Suprapubic skin (tissue), 4 donors: ENCODE data around the gene UGT2B17. TPM values are rescaled to one million over a fixed set of nuclear protein-coding genes. Genes with fewer than 3 reads are reported as not detected.

Source experiments
- DNase-seq, 2 donors: peaks; one replicate each; pipeline ENCODE4 v3.0.0-alpha.2; 2019; ENCODE audit warnings: low spot score in 2 of 2
- H3K27ac ChIP-seq: fragments of 200-600 bp; sonication (generic); one replicate; pipeline ENCODE4 v1.5.1; 2019
- H3K27me3 ChIP-seq: fragments of 200-600 bp; sonication (generic); one replicate; pipeline ENCODE4 v1.5.1; 2019
- H3K36me3 ChIP-seq: fragments of 200-600 bp; sonication (generic); one replicate; pipeline ENCODE4 v1.5.1; 2019
- H3K4me1 ChIP-seq: fragments of 200-600 bp; sonication (generic); one replicate; pipeline ENCODE4 v1.5.1; 2019
- H3K4me3 ChIP-seq: fragments of 200-600 bp; sonication (generic); one replicate; pipeline ENCODE4 v1.5.1; 2019; ENCODE audit warnings: mild to moderate bottlenecking
- H3K9me3 ChIP-seq: fragments of 200-600 bp; sonication (generic); one replicate; pipeline ENCODE4 v1.5.1; 2019
- CTCF ChIP-seq, 2 donors: fragments of 200-600 bp in 1 of 2; fragments of 450-650 bp in 1 of 2; sonication (generic) in 1 of 2; IDR thresholded peaks; one replicate each; pipeline ENCODE4 v1.5.1; 2016 to 2019; ENCODE audit warnings: antibody characterized with exemption in 2 of 2, mild to moderate bottlenecking in 1 of 2, moderate library complexity in 1 of 2
- EP300 ChIP-seq: sonication (generic); formaldehyde crosslinking; IDR thresholded peaks from one replicate; pipeline ENCODE4 v1.6.1; 2017; ENCODE audit warnings: antibody characterized with exemption
- POLR2A ChIP-seq, 2 donors: fragments of 450-650 bp; IDR thresholded peaks; one replicate each; pipeline ENCODE4 v1.6.1; 2017; ENCODE audit warnings: antibody characterized with exemption in 2 of 2, mild to moderate bottlenecking in 2 of 2, moderate library complexity in 2 of 2
- POLR2AphosphoS5 ChIP-seq, 3 donors: sonication (generic); formaldehyde crosslinking; IDR thresholded peaks; one replicate each; pipeline ENCODE4 v1.6.1; 2017; ENCODE audit warnings: antibody characterized with exemption in 3 of 3
- WGBS: methylation state at CpG from one replicate; pipeline ENCODE4 v1.1.5; 2018; 5-methylcytosine and 5-hydroxymethylcytosine counted together
- total RNA-seq, 4 donors: library from RNA; depleted of rRNA; stranded (reverse); fragments of >200 nt; gene quantifications; one replicate each; pipeline ENCODE4 v1.1.0, GENCODE V29; 2016

The UGT2B17 gene
- total RNA-seq, 4 donors from 2014 or later: not detected

DNA sequence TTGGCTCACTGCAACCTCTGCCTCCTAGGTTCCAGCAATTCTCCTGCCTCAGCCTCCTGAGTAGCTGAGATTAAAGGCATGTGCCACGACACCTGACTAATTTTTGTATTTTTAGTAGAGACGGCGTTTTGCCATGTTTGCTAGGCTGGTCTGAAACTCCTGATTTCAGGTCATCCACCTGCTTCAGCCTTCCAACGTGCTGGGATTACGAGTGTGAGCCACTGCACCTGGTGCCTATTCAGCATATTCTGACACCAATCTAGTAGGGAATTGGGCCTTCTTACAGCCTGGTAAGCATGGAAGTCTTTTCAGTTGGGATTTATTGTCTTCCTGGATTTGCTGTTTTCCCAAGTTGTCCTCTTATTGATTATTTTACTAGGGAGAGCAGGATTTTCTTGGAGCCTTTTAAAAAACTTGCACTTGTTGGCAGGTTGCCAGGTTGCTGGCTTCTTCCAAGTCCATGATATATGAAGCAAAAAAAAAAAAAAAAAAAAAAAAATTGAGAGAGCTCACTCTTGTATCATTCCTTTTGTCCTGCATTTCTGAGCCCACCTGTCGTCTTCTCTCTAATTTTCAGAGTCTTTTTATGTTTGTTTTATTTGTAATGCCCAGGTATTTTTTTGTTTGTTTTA lies 85.2 kb downstream of the UGT2B17 start:
- WGBS: 83% methylated on average over 6 of the region's 6 CpGs
- no peak overlapping the region for H3K4me3 ChIP-seq
- no peaks in the 10 kb centered on the region for H3K36me3 ChIP-seq
- no peaks in the 10 kb centered on the region for H3K9me3 ChIP-seq
- no peaks in the 10 kb centered on the region for H3K4me1 ChIP-seq
- no peaks in the 10 kb centered on the region for H3K27me3 ChIP-seq
- TF ChIP-seq POLR2A (IDR thresholded peaks at IDR 0.05) (no peak), POLR2AphosphoS5 (IDR thresholded peaks at IDR 0.05) (no peak), CTCF (IDR thresholded peaks at IDR 0.05) (no peak), EP300 (no peak)
- H3K27ac ChIP-seq: no peak overlapping the region
- no peak for DNase-seq

GRCh38 chr4:68489338-68489737 lies 86.8 kb downstream of the UGT2B17 start:
- no CpG with 5 or more reads among the region's 5 CpGs for WGBS

More at GRCh38 chr4:68489338-68489737, 86.8 kb downstream of the UGT2B17 start:
- H3K27ac ChIP-seq: no peak overlapping the region
- no peaks in the 10 kb centered on the region for H3K9me3 ChIP-seq
- no peaks in the 10 kb centered on the region for H3K4me1 ChIP-seq
- no peak overlapping the region for H3K4me3 ChIP-seq
- DNase-seq: no peak
- no peaks in the 10 kb centered on the region for H3K27me3 ChIP-seq
- no peaks in the 10 kb centered on the region for H3K36me3 ChIP-seq
- TF ChIP-seq POLR2AphosphoS5 (IDR thresholded peaks at IDR 0.05): no peak
- TF ChIP-seq POLR2A (IDR thresholded peaks at IDR 0.05): no peak
- no peak for TF ChIP-seq CTCF (IDR thresholded peaks at IDR 0.05)
- no peak for TF ChIP-seq EP300

Other genes with a start within 250 kb of the UGT2B17 start
- gene YTHDC1, start 226.2 kb downstream of the UGT2B17 start, total RNA-seq: 100 to 1,000 TPM in 1 of 4 donors, 10 to 100 TPM in 3; 47.2 to 146 (median 64.0) TPM
- 10 to 100 TPM in 1 of 4 donors, 1 to 10 TPM in 3; 5.9 to 18.2 (median 9.5) TPM for gene TMPRSS11E, start 128.9 kb downstream of the UGT2B17 start, total RNA-seq
- under 1 TPM in 1 of 4 donors, not detected in 3; 0.32 TPM for gene UGT2B15, start 94.3 kb upstream of the UGT2B17 start, total RNA-seq
- not detected for gene UGT2B10, start 239.7 kb upstream of the UGT2B17 start, total RNA-seq